DND-41 (cell line): Measurements from ENCODE around the gene ABCF3.

Experiments
- ATAC-seq: fragments of 200-7000 bp; cut with Tn5 transposase; 3 replicates; pipeline ENCODE4 v1.9.1; 2021; ENCODE audit warnings: low read depth; ENCODE audit not compliant: insufficient read depth
- DNase-seq: peaks from one replicate; pipeline ENCODE4 v3.0.0-alpha.2; 2020
- H2AFZ ChIP-seq: 2 replicates; pipeline ENCODE4 v1.6.0; 2012; ENCODE audit warnings: low read depth, low read length
- H3K27ac ChIP-seq: 2 replicates; pipeline ENCODE4 v1.5.1; 2012; ENCODE audit warnings: low read length, inconsistent platforms
- H3K27me3 ChIP-seq: fragments of 200-600 bp; sonication (generic); 2 replicates; pipeline ENCODE4 v1.6.0; 2012; ENCODE audit warnings: low read length, mild to moderate bottlenecking, inconsistent platforms; ENCODE audit not compliant: insufficient read depth, poor library complexity
- H3K36me3 ChIP-seq: 2 replicates; pipeline ENCODE4 v1.5.1; 2012; ENCODE audit warnings: low read length, inconsistent platforms; ENCODE audit not compliant: insufficient read depth
- H3K4me1 ChIP-seq: 2 replicates; pipeline ENCODE4 v1.5.1; 2012; ENCODE audit warnings: mild to moderate bottlenecking, low read length; ENCODE audit not compliant: insufficient read depth
- H3K4me2 ChIP-seq: 2 replicates; pipeline ENCODE4 v1.6.0; 2012; ENCODE audit warnings: mild to moderate bottlenecking, moderate library complexity, low read length, inconsistent platforms; ENCODE audit not compliant: insufficient read depth
- H3K4me3 ChIP-seq, 2 experiments: fragments of 200-600 bp in 1 of 2; shearing (Covaris generic) in 1 of 2; 2 replicates each; pipeline ENCODE4 v1.5.1; 2012 to 2016; ENCODE audit warnings: inconsistent platforms in 2 of 2, low read length in 2 of 2, mild to moderate bottlenecking in 2 of 2, low read depth in 1 of 2, moderate library complexity in 1 of 2
- H3K79me2 ChIP-seq: 2 replicates; pipeline ENCODE4 v1.6.0; 2012; ENCODE audit warnings: low read length, inconsistent platforms; ENCODE audit not compliant: insufficient read depth
- H3K9ac ChIP-seq: 2 replicates; pipeline ENCODE4 v1.6.0; 2012; ENCODE audit warnings: low read depth, mild to moderate bottlenecking, inconsistent platforms, low read length, moderate library complexity
- H3K9me3 ChIP-seq: 2 replicates; pipeline ENCODE4 v1.5.1; 2012; ENCODE audit warnings: low read length, moderate library complexity, mild to moderate bottlenecking, inconsistent platforms; ENCODE audit not compliant: insufficient read depth, severe bottlenecking
- H4K20me1 ChIP-seq: 2 replicates; pipeline ENCODE4 v1.6.0; 2012; ENCODE audit warnings: low read length; ENCODE audit not compliant: insufficient read depth
- EZH2 ChIP-seq: IDR thresholded peaks from 3 replicates; pipeline ENCODE4 v1.6.1; 2012; ENCODE audit warnings: borderline replicate concordance, low read depth, mild to moderate bottlenecking, moderate library complexity, low read length, inconsistent platforms; ENCODE audit not compliant: severe bottlenecking
- TF ChIP-seq, protein P1 (sequence below): IDR thresholded peaks from 2 replicates; pipeline ENCODE4 v1.5.1; 2012; ENCODE audit warnings: borderline replicate concordance, low read length, moderate library complexity, mild to moderate bottlenecking; ENCODE audit not compliant: poor library complexity, severe bottlenecking; ENCODE audit errors: extremely low read depth

Gene ABCF3

DNA sequence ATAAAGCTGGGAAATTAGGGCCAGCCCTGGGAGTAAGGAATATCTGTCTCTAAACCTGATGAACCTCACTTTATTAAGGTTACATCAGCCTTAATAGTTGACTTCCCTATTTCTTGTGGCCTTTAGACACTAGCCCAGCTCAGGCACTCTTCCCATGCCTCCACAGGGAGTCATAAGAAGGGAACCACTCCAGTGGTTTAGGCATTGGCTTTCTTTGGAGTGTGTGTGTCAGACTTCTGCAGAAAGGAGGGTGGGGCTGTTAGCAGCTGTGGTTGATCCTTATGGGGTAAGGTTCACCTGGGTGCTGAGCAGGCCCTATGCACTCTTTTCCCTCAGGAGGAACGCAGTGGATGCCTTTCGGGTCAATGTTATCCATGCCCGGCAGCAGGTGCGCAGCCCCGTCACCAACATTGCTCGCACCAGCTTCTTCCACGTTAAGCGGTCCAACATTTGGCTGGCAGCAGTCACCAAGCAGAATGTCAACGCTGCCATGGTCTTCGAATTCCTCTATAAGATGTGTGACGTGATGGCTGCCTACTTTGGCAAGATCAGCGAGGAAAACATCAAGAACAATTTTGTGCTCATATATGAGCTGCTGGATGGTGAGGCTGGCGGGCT lies 7.4 kb upstream of the ABCF3 start:
- Histone ChIP-seq H2AFZ (no peak overlapping the region), H4K20me1 (peaks cover 7% of the 10 kb centered on the region), H3K4me3 (no peak overlapping the region), H3K36me3 (peaks cover 77% of the 10 kb centered on the region), H3K9me3 (no peaks in the 10 kb centered on the region), H3K4me1 (peaks cover 34% of the 10 kb centered on the region), H3K27me3 (no peaks in the 10 kb centered on the region), H3K79me2 (peaks cover 45% of the 10 kb centered on the region), H3K9ac (no peak overlapping the region), H3K4me2 (no peak overlapping the region), H3K27ac (no peak overlapping the region)
- DNase-seq (no peak), ATAC-seq (no peak)
- TF ChIP-seq, protein P1, sequence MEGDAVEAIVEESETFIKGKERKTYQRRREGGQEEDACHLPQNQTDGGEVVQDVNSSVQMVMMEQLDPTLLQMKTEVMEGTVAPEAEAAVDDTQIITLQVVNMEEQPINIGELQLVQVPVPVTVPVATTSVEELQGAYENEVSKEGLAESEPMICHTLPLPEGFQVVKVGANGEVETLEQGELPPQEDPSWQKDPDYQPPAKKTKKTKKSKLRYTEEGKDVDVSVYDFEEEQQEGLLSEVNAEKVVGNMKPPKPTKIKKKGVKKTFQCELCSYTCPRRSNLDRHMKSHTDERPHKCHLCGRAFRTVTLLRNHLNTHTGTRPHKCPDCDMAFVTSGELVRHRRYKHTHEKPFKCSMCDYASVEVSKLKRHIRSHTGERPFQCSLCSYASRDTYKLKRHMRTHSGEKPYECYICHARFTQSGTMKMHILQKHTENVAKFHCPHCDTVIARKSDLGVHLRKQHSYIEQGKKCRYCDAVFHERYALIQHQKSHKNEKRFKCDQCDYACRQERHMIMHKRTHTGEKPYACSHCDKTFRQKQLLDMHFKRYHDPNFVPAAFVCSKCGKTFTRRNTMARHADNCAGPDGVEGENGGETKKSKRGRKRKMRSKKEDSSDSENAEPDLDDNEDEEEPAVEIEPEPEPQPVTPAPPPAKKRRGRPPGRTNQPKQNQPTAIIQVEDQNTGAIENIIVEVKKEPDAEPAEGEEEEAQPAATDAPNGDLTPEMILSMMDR, result no peak
- TF ChIP-seq EZH2, result no peak

DNA sequence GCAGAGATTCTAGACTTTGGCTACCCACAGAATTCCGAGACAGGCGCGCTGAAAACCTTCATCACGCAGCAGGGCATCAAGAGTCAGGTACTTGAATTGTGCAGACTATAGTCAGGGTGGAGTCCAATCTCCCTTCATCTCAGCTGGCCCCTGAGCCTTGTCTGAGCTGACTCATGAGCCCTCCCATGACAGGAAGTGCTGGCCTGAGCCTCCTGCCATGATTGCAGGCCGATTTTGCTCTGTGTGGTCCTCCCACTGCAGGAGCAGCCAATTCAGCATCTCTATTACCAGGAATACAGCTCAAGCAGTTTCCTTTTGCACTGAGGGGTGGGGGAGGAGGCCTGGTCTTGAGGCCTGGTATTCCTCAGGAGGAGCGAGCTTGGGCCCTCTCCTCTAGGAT lies 5.8 kb upstream of the ABCF3 start:
- Histone ChIP-seq H3K4me1 (peaks cover 32% of the 10 kb centered on the region), H3K27ac (no peak overlapping the region), H3K79me2 (peaks cover 40% of the 10 kb centered on the region), H3K9ac (no peak overlapping the region), H3K4me2 (no peak overlapping the region), H3K4me3 (no peak overlapping the region), H3K36me3 (peaks cover 82% of the 10 kb centered on the region), H3K27me3 (no peaks in the 10 kb centered on the region), H3K9me3 (no peaks in the 10 kb centered on the region), H2AFZ (no peak overlapping the region), H4K20me1 (peaks cover 7% of the 10 kb centered on the region)
- no peak for ATAC-seq
- no peak for DNase-seq
- TF ChIP-seq, protein P1, result no peak
- no peak for TF ChIP-seq EZH2

DNA sequence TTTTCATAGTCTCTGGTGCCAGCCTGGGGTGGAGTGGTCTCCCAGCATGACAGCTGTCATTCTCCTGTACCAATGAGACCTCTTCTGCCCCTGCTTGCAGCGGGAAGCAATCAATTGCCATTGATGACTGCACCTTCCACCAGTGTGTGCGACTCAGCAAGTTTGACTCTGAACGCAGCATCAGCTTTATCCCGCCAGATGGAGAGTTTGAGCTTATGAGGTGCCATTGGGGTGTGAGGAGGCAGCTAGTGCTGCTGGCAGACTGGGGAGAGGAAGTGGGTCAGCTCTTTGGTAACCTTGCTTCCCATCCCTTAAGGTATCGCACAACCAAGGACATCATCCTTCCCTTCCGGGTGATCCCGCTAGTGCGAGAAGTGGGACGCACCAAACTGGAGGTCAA lies 4.4 kb upstream of the ABCF3 start:
- TF ChIP-seq, protein P1, result no peak
- TF ChIP-seq EZH2, result no peak
- Histone ChIP-seq H3K79me2 (peaks cover 32% of the 10 kb centered on the region), H3K36me3 (peaks cover 79% of the 10 kb centered on the region)

More for the DNA sequence above, 4.4 kb upstream of the ABCF3 start:
- Histone ChIP-seq H3K27ac (no peak overlapping the region), H3K4me3 (no peak overlapping the region), H3K9ac (no peak overlapping the region), H3K4me1 (peaks cover 26% of the 10 kb centered on the region), H3K27me3 (no peaks in the 10 kb centered on the region), H2AFZ (no peak overlapping the region), H4K20me1 (peaks cover 12% of the 10 kb centered on the region), H3K4me2 (no peak overlapping the region), H3K9me3 (no peaks in the 10 kb centered on the region)
- DNase-seq, result no peak
- no peak for ATAC-seq
